Uterus (tissue), 4 donors: Measurements from ENCODE around the gene CBX2. TPM values are rescaled to one million over a fixed set of nuclear protein-coding genes. Genes with fewer than 3 reads are reported as not detected.

Experiments
- DNase-seq, 2 donors: peaks; one replicate each; pipeline ENCODE4 v3.0.0-alpha.2; 2019 to 2020
- H3K27ac ChIP-seq, 2 donors: fragments of 200-600 bp; sonication (generic); 1 replicate in 1 of 2; 2 replicates in 1 of 2; pipeline ENCODE4 v1.5.1; 2016 to 2018
- H3K27me3 ChIP-seq, 2 donors: fragments of 200-600 bp; sonication (generic); one replicate each; pipeline ENCODE4 v1.5.1; 2018 to 2019; ENCODE audit warnings: control low read depth in 1 of 2
- H3K36me3 ChIP-seq, 2 donors: fragments of 200-600 bp; sonication (generic); one replicate each; pipeline ENCODE4 v1.5.1; 2019; ENCODE audit warnings: control low read depth in 1 of 2
- H3K4me1 ChIP-seq, 2 donors: fragments of 200-600 bp; sonication (generic); one replicate each; pipeline ENCODE4 v1.5.1; 2018 to 2019; ENCODE audit warnings: control low read depth in 1 of 2
- H3K4me3 ChIP-seq, 2 donors: fragments of 200-600 bp; sonication (generic); 1 replicate in 1 of 2; 2 replicates in 1 of 2; pipeline ENCODE4 v1.5.1; 2018 to 2019; ENCODE audit warnings: mild to moderate bottlenecking in 1 of 2
- H3K9me3 ChIP-seq, 2 donors: fragments of 200-600 bp; sonication (generic); one replicate each; pipeline ENCODE4 v1.5.1; 2019; ENCODE audit warnings: control low read depth in 1 of 2
- CTCF ChIP-seq, 4 experiments: fragments of 200-600 bp in 2 of 4; fragments of 450-650 bp in 2 of 4; sonication (generic) in 2 of 4; IDR thresholded peaks; one replicate each; pipeline ENCODE4 v1.5.1; 2016 to 2019; ENCODE audit warnings: antibody characterized with exemption in 4 of 4, mild to moderate bottlenecking in 2 of 4, moderate library complexity in 1 of 4
- POLR2A ChIP-seq, 2 donors: fragments of 450-650 bp; IDR thresholded peaks; one replicate each; pipeline ENCODE4 v1.6.1; 2016; ENCODE audit warnings: antibody characterized with exemption in 2 of 2, mild to moderate bottlenecking in 1 of 2, moderate library complexity in 1 of 2
- intact Hi-C: fragments of 100-400 bp; cut with DNase I; formaldehyde crosslinking; loops from one replicate; pipeline ENCODE4 v1.15.1; 2023; ENCODE audit warnings: low total_unique reads
- total RNA-seq, 4 donors: library from RNA; depleted of rRNA in 3 of 4; stranded (reverse); fragments of >200 nt in 3 of 4; gene quantifications; one replicate each; pipeline versions ENCODE4 v1.1.0 to v1.2.4, GENCODE V29; 2014 to 2023
- donor health status: DM: yes; HTN: yes; CAD: no.

CBX2 gene
- total RNA-seq, 4 donors from 2014 or later, result 1.0 to 14.9 (median 4.6) TPM; not detected in 1

DNA sequence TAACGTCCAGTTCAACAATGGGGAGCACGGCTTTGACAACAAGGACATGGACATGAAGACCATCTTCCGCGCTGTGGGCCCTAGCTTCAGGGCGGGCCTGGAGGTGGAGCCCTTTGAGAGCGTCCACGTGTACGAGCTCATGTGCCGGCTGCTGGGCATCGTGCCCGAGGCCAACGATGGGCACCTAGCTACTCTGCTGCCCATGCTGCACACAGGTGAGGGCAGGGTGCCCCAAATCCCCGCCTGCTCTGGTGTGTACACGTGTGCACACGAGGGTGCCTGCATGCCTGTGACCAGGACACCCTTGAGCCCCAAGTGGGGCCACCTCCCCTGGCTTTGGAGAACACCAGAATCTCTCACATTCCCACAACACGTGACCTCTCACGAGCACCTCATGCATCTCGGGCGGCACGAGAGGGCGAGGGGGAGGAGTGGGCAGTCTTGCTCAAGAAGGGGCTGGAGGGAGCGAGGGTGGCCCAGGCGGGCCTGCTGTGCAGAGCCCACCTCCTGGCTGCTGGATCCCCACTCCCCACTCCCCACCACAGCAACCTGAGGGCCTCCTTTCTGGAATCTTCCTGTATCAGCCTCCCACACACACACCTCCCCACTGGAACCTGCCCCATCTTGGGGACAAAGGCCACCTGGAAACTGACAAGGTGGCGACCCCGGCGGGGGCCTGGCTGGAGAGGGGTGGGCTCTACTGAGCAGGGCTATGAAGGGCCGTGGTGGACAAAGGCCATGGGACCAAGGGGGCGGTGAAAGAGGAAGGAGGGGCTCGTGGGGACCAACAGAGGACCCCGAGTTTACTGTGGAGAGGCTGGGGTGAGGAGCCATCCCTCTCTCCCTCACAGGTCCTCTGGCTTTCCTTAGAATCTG, 40.7 kb upstream of the CBX2 start:
- no peak overlapping the region for H3K27ac ChIP-seq
- no peaks in the 10 kb centered on the region for H3K36me3 ChIP-seq
- TF ChIP-seq CTCF (IDR thresholded peaks at IDR 0.05) (no peak), POLR2A (IDR thresholded peaks at IDR 0.05) (no peak)
- intact Hi-C loops, result no loop called here
- peaks cover 0 to 21% of the 10 kb centered on the region in 2 donors for H3K27me3 ChIP-seq
- H3K4me1 ChIP-seq, result peaks cover 0 to 7% of the 10 kb centered on the region in 2 donors
- no peaks in the 10 kb centered on the region for H3K9me3 ChIP-seq
- no peak overlapping the region for H3K4me3 ChIP-seq
- no peak for DNase-seq

DNA sequence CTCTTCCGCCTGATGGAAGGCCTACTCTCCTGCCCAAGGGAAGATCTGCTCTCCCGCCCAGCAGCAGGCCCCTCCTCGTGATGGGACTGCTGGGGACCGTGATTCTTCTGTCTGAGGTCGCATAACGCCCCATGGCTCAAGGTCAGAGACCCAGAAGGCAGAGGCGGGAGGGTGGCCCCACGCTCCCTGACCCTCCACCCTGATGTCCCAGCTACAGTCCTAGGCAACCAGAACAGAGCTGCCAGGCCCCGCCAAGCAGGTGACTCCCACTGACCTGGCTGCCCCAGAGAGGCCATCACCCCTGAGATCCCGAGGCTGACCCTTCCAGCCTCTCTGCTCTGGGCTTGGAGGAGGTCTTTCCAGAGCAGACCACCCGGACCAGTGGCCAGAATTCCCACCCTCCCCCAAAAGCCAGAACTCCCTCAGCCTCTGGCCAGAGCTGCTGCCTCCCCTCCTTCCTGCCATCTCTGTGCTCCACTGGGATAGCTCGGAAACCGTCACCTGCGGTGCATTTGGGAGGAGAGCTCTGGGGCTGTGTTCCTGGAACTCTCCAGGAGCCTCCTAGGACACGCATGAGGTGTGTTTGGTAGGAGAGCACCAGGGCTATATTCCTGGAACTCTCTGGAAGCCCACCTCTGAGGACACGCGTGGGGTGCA, 39.9 kb upstream of the CBX2 start:
- peaks cover 0 to 21% of the 10 kb centered on the region in 2 donors for H3K27me3 ChIP-seq

GRCh38 chr17:79738643-79739042, 39.3 kb upstream of the CBX2 start:
- Histone ChIP-seq H3K36me3 (no peaks in the 10 kb centered on the region), H3K9me3 (no peaks in the 10 kb centered on the region), H3K4me3 (no peak overlapping the region), H3K4me1 (peaks cover 0 to 8% of the 10 kb centered on the region in 2 donors), H3K27ac (no peak overlapping the region), H3K27me3 (peaks cover 0 to 21% of the 10 kb centered on the region in 2 donors)
- intact Hi-C loops, result no loop called here
- no peak for DNase-seq
- no peak for TF ChIP-seq POLR2A (IDR thresholded peaks at IDR 0.05)

More for the DNA sequence above, 39.9 kb upstream of the CBX2 start:
- TF ChIP-seq POLR2A (IDR thresholded peaks at IDR 0.05), result no peak
- TF ChIP-seq CTCF (IDR thresholded peaks at IDR 0.05), result no peak
- Histone ChIP-seq H3K36me3 (no peaks in the 10 kb centered on the region), H3K4me3 (no peak overlapping the region), H3K9me3 (no peaks in the 10 kb centered on the region), H3K27ac (no peak overlapping the region), H3K4me1 (peaks cover 0 to 8% of the 10 kb centered on the region in 2 donors)
- no peak for DNase-seq
- intact Hi-C loops, result no loop called here

- TF ChIP-seq POLR2A (IDR thresholded peaks at IDR 0.05) (no peak), CTCF (IDR thresholded peaks at IDR 0.05) (no peak)
- H3K4me3 ChIP-seq, result no peak overlapping the region
- no peaks in the 10 kb centered on the region for H3K9me3 ChIP-seq
- intact Hi-C loops, result no loop called here
- H3K36me3 ChIP-seq, result no peaks in the 10 kb centered on the region
- no peak overlapping the region for H3K27ac ChIP-seq
- peaks cover 0 to 21% of the 10 kb centered on the region in 2 donors for H3K27me3 ChIP-seq
- no peak for DNase-seq
- H3K4me1 ChIP-seq, result peaks cover 0 to 8% of the 10 kb centered on the region in 2 donors
Observed at GRCh38 chr17:79739148-79740062, 38.5 kb upstream of the CBX2 start.

GRCh38 chr17:79740413-79740812, 37.5 kb upstream of the CBX2 start:
- no peak for TF ChIP-seq POLR2A (IDR thresholded peaks at IDR 0.05)
- TF ChIP-seq CTCF (IDR thresholded peaks at IDR 0.05), result no peak
- DNase-seq, result no peak
- Histone ChIP-seq H3K36me3 (no peaks in the 10 kb centered on the region), H3K9me3 (no peaks in the 10 kb centered on the region), H3K4me1 (peaks cover 0 to 8% of the 10 kb centered on the region in 2 donors), H3K4me3 (no peak overlapping the region), H3K27ac (no peak overlapping the region), H3K27me3 (peaks cover 0 to 21% of the 10 kb centered on the region in 2 donors)
- intact Hi-C loops, result no loop called here
